HepG2 (cell line): Measurements from ENCODE around the gene NLRC5. TPM values are rescaled to one million over a fixed set of nuclear protein-coding genes. Genes with fewer than 3 reads are reported as not detected.
A peak's percentile ranks its signal among the peaks of the same experiment; 100 is the strongest.

Experiments used
- FOXA3 ChIP-seq: IDR thresholded peaks from 2 replicates; pipeline ENCODE4 v1.6.1; 2016; ENCODE audit warnings: missing genetic modification reagents, missing compliant biosample characterization
- GZF1 ChIP-seq: sonication (generic); formaldehyde crosslinking; IDR thresholded peaks from 2 replicates; pipeline ENCODE4 v1.5.1; 2020; ENCODE audit warnings: mild to moderate bottlenecking, missing genetic modification reagents
- KLF9 ChIP-seq: IDR thresholded peaks from 2 replicates; pipeline ENCODE4 v1.6.1; 2016; ENCODE audit warnings: low read depth
- MAFG ChIP-seq: sonication (generic); formaldehyde crosslinking; IDR thresholded peaks from 2 replicates; pipeline ENCODE4 v1.5.1; 2020; ENCODE audit warnings: mild to moderate bottlenecking, missing genetic modification reagents
- MTF1 ChIP-seq: sonication (generic); formaldehyde crosslinking; IDR thresholded peaks from 2 replicates; pipeline ENCODE4 v1.5.0; 2020; ENCODE audit warnings: missing genetic modification reagents
- NR1H2 ChIP-seq: sonication (generic); formaldehyde crosslinking; IDR thresholded peaks from 2 replicates; pipeline ENCODE4 v1.8.1; 2022; ENCODE audit warnings: low read depth, missing genetic modification reagents, borderline replicate concordance
- RELA ChIP-seq: sonication (generic); formaldehyde crosslinking; IDR thresholded peaks from 2 replicates; pipeline ENCODE4 v1.4.0; 2020; ENCODE audit warnings: missing genetic modification reagents
- SIX1 ChIP-seq: sonication (generic); formaldehyde crosslinking; IDR thresholded peaks from 2 replicates; pipeline ENCODE4 v1.4.0; 2020; ENCODE audit warnings: missing genetic modification reagents, borderline replicate concordance
- THYN1 ChIP-seq: sonication (generic); formaldehyde crosslinking; IDR thresholded peaks from 2 replicates; pipeline ENCODE4 v1.8.1; 2023; ENCODE audit warnings: low read depth, mild to moderate bottlenecking, moderate library complexity, missing genetic modification reagents, borderline replicate concordance
- ZNF225 ChIP-seq: sonication (generic); formaldehyde crosslinking; IDR thresholded peaks from 2 replicates; pipeline ENCODE4 v1.4.0; 2020; ENCODE audit warnings: mild to moderate bottlenecking, missing genetic modification reagents
- ZNF547 ChIP-seq: sonication (generic); formaldehyde crosslinking; IDR thresholded peaks from 2 replicates; pipeline ENCODE4 v1.5.1; 2020; ENCODE audit warnings: mild to moderate bottlenecking, missing genetic modification reagents
- ZNF678 ChIP-seq: sonication (generic); formaldehyde crosslinking; IDR thresholded peaks from 2 replicates; pipeline ENCODE4 v1.4.0; 2020; ENCODE audit warnings: mild to moderate bottlenecking, missing genetic modification reagents
- polyA plus RNA-seq, 8 experiments: library from polyadenylated mRNA; depleted of rRNA in 3 of 8; stranded (reverse) in 7 of 8; unstranded in 1 of 8; fragments of >200 nt; fragmentation: Illumina TruSeq in 4 of 8; extraction: Trizol in 4 of 8; gene quantifications; 2 replicates each; pipeline versions ENCODE4 v1.2.1 to v1.2.3, GENCODE V29; 2011 to 2016; ENCODE audit warnings: low read depth in 4 of 8, missing spikeins in 1 of 8, mixed read lengths in 1 of 8; ENCODE audit not compliant: insufficient read depth in 1 of 8
- total RNA-seq, 5 experiments: library from RNA; depleted of rRNA; stranded (reverse); fragments of >200 nt; fragmentation: Illumina TruSeq; extraction: Trizol; gene quantifications; 2 replicates each; pipeline ENCODE4 v1.2.3, GENCODE V29; 2016; ENCODE audit warnings: low read depth in 1 of 5
- TF ChIP-seq, protein P1 (sequence below): sonication (generic); formaldehyde crosslinking; IDR thresholded peaks from 2 replicates; pipeline ENCODE4 v1.4.0; 2020; ENCODE audit warnings: mild to moderate bottlenecking, low read depth, missing genetic modification reagents
- TF ChIP-seq, protein P2 (sequence below): sonication (generic); formaldehyde crosslinking; IDR thresholded peaks from 2 replicates; pipeline ENCODE4 v1.5.1; 2020; ENCODE audit warnings: mild to moderate bottlenecking, missing genetic modification reagents, moderate library complexity
- TF ChIP-seq, protein P3 (sequence below): sonication (generic); formaldehyde crosslinking; IDR thresholded peaks from 2 replicates; pipeline ENCODE4 v1.4.0; 2020; ENCODE audit warnings: missing genetic modification reagents, borderline replicate concordance
- TF ChIP-seq, protein P4 (sequence below): sonication (generic); formaldehyde crosslinking; IDR thresholded peaks from 2 replicates; pipeline ENCODE4 v1.8.1; 2023; ENCODE audit warnings: mild to moderate bottlenecking, missing genetic modification reagents
- TF ChIP-seq, protein P5 (sequence below): sonication (generic); formaldehyde crosslinking; IDR thresholded peaks from 2 replicates; pipeline ENCODE4 v1.5.0; 2020; ENCODE audit warnings: missing genetic modification reagents

Gene NLRC5
- total and polyA plus RNA-seq, 2 of the 13 experiments (the other 11 are each of a cell fraction or from before 2014, with no cell fraction given) = 6.3 to 12.7 TPM

DNA sequence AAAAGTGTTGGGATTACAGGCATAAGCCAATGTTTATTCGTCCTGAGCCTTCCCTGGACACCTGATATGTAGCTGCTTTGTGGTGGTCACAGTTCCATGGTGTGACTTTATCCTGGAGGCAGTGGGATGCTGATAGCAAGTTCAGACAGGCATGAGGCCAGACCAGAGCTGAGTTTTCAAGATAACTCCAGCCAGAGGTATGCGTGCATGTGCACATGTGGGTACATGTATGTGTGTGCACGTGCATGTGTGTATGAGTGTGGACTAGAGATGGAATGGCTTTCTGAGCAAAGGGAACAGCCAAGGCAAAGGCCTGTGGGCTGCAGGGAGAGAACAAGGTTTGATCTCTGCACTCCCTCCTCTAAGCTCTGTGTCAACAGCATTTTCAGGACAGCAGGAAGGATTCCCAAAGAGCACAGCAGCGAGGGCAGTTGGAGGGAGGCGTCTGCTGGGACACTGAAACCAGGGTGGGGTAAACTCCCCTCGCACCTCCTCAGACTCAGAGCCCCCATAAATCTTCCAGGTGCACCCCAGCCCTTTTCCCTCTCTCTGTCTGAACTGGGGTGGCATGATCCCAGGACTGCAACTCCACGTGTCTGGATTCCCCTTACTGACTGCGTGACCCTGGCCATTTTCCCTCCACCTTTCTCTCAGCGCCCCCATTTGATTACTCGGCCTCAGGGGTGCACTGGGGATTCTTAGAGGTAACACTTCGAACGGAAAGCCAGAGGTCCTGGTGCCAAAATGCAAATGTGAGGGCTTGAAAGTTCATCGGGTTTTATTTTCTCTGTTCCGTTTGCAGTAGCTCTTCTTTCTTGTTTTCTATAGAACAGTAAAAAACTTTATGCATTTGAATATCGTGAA is 15.3 kb downstream of the NLRC5 start (continued):
- TF ChIP-seq, protein P1, sequence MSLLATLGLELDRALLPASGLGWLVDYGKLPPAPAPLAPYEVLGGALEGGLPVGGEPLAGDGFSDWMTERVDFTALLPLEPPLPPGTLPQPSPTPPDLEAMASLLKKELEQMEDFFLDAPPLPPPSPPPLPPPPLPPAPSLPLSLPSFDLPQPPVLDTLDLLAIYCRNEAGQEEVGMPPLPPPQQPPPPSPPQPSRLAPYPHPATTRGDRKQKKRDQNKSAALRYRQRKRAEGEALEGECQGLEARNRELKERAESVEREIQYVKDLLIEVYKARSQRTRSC (CRISPR knock-in tag) = no peak
- TF ChIP-seq SIX1 (CRISPR knock-in tag) = no peak
- no peak for TF ChIP-seq MTF1 (CRISPR knock-in tag)
- TF ChIP-seq, protein P2, sequence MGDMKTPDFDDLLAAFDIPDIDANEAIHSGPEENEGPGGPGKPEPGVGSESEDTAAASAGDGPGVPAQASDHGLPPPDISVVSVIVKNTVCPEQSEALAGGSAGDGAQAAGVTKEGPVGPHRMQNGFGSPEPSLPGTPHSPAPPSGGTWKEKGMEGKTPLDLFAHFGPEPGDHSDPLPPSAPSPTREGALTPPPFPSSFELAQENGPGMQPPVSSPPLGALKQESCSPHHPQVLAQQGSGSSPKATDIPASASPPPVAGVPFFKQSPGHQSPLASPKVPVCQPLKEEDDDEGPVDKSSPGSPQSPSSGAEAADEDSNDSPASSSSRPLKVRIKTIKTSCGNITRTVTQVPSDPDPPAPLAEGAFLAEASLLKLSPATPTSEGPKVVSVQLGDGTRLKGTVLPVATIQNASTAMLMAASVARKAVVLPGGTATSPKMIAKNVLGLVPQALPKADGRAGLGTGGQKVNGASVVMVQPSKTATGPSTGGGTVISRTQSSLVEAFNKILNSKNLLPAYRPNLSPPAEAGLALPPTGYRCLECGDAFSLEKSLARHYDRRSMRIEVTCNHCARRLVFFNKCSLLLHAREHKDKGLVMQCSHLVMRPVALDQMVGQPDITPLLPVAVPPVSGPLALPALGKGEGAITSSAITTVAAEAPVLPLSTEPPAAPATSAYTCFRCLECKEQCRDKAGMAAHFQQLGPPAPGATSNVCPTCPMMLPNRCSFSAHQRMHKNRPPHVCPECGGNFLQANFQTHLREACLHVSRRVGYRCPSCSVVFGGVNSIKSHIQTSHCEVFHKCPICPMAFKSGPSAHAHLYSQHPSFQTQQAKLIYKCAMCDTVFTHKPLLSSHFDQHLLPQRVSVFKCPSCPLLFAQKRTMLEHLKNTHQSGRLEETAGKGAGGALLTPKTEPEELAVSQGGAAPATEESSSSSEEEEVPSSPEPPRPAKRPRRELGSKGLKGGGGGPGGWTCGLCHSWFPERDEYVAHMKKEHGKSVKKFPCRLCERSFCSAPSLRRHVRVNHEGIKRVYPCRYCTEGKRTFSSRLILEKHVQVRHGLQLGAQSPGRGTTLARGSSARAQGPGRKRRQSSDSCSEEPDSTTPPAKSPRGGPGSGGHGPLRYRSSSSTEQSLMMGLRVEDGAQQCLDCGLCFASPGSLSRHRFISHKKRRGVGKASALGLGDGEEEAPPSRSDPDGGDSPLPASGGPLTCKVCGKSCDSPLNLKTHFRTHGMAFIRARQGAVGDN (CRISPR knock-in tag) = peak; percentile 85
- TF ChIP-seq RELA (CRISPR knock-in tag) = no peak
- TF ChIP-seq, protein P3, sequence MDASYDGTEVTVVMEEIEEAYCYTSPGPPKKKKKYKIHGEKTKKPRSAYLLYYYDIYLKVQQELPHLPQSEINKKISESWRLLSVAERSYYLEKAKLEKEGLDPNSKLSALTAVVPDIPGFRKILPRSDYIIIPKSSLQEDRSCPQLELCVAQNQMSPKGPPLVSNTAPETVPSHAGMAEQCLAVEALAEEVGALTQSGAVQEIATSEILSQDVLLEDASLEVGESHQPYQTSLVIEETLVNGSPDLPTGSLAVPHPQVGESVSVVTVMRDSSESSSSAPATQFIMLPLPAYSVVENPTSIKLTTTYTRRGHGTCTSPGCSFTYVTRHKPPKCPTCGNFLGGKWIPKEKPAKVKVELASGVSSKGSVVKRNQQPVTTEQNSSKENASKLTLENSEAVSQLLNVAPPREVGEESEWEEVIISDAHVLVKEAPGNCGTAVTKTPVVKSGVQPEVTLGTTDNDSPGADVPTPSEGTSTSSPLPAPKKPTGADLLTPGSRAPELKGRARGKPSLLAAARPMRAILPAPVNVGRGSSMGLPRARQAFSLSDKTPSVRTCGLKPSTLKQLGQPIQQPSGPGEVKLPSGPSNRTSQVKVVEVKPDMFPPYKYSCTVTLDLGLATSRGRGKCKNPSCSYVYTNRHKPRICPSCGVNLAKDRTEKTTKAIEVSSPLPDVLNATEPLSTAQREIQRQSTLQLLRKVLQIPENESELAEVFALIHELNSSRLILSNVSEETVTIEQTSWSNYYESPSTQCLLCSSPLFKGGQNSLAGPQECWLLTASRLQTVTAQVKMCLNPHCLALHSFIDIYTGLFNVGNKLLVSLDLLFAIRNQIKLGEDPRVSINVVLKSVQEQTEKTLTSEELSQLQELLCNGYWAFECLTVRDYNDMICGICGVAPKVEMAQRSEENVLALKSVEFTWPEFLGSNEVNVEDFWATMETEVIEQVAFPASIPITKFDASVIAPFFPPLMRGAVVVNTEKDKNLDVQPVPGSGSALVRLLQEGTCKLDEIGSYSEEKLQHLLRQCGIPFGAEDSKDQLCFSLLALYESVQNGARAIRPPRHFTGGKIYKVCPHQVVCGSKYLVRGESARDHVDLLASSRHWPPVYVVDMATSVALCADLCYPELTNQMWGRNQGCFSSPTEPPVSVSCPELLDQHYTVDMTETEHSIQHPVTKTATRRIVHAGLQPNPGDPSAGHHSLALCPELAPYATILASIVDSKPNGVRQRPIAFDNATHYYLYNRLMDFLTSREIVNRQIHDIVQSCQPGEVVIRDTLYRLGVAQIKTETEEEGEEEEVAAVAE (CRISPR knock-in tag) = no peak
- TF ChIP-seq GZF1 (CRISPR knock-in tag) = no peak
- TF ChIP-seq, protein P4, sequence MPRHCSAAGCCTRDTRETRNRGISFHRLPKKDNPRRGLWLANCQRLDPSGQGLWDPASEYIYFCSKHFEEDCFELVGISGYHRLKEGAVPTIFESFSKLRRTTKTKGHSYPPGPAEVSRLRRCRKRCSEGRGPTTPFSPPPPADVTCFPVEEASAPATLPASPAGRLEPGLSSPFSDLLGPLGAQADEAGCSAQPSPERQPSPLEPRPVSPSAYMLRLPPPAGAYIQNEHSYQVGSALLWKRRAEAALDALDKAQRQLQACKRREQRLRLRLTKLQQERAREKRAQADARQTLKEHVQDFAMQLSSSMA = no peak
- no peak for TF ChIP-seq ZNF547 (CRISPR knock-in tag)
- TF ChIP-seq ZNF678 = no peak
- no peak for TF ChIP-seq MAFG (CRISPR knock-in tag)
- peak; percentile 79; the same call in 1 of the 2 replicates for TF ChIP-seq NR1H2 (CRISPR knock-in tag)
- TF ChIP-seq THYN1 (CRISPR knock-in tag) = no peak
- no peak for TF ChIP-seq KLF9 (CRISPR knock-in tag)
- TF ChIP-seq, protein P5, sequence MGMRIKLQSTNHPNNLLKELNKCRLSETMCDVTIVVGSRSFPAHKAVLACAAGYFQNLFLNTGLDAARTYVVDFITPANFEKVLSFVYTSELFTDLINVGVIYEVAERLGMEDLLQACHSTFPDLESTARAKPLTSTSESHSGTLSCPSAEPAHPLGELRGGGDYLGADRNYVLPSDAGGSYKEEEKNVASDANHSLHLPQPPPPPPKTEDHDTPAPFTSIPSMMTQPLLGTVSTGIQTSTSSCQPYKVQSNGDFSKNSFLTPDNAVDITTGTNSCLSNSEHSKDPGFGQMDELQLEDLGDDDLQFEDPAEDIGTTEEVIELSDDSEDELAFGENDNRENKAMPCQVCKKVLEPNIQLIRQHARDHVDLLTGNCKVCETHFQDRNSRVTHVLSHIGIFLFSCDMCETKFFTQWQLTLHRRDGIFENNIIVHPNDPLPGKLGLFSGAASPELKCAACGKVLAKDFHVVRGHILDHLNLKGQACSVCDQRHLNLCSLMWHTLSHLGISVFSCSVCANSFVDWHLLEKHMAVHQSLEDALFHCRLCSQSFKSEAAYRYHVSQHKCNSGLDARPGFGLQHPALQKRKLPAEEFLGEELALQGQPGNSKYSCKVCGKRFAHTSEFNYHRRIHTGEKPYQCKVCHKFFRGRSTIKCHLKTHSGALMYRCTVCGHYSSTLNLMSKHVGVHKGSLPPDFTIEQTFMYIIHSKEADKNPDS (CRISPR knock-in tag) = peak; percentile 76; the same call in 1 of the 2 replicates
- TF ChIP-seq FOXA3 (CRISPR knock-in tag) = peak; percentile 94
- no peak for TF ChIP-seq ZNF225
